Adipose tissue (tissue), 3 donors: ENCODE measurements around the gene GLB1L2. TPM values are rescaled to one million over a fixed set of nuclear protein-coding genes. Genes with fewer than 3 reads are reported as not detected.

ENCODE experiments used
- H3K27ac ChIP-seq: one replicate; pipeline ENCODE4 v1.5.1; 2013; ENCODE audit warnings: low read depth, low read length
- WGBS, 3 donors: extraction: QIAGEN DNeasy Blood & Tissue Kit; methylation state at CpG; one replicate each; pipeline ENCODE4 v1.1.7; 2013; 5-methylcytosine and 5-hydroxymethylcytosine counted together
- polyA plus RNA-seq, 3 donors: library from polyadenylated mRNA; stranded (reverse); fragments of 200-250 nt; gene quantifications; one replicate each; pipeline ENCODE4 v1.2.3, GENCODE V29; 2013
- donor health status: healthy with polysubstance abuse.
- donor health status: Bipolar disorder and iron deficiency.
- donor health status: healthy.

GLB1L2 gene
- polyA plus RNA-seq, 3 donors = 0.79 to 5.2 (median 1.3) TPM

DNA sequence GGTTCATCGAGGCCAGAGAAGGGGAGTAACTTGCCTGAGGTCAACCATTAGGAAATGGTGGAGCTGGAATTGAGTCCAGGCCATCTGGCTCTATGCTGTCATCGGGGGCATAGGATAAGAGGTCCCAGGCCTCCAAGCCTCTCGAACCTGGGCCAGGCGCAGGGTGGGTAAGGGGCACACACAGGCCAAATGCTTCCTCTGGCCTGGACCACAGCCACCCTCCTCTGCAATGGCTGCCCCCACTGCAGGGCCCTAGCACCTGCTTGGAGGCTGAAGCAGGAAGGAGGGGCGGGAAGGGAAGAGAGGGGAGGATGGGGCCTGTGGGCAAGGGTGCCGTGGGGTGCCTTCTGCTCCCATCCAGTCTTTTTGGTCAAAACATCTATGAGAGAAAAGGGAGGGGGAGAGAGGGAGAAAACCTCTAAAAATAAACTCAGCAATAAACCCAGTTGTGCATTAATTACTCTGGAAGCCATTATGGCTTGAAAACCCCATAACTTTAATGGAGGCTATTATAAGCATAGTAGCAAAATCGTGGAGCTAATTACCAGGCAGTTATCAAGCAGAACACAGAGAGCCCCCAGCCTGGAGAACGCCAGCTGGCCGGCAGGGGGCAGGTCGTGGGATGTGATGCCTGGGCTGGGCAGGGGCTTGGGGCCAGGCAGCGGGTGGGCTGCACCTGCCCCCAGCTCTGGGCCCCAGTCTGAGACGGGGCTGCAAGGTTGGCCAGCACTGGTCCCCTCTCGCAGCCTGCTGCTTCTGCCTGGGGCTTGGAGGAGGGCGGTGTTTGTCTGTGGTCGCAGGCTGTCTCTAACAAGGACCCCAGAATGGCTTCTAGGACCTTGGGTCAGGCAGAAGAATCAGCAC is 59.1 kb downstream of the GLB1L2 start:
- 74 to 79% (median 76%) methylated on average over 12 to 15 of the region's 15 CpGs for WGBS, 3 donors
- H3K27ac ChIP-seq = no peak overlapping the region

DNA sequence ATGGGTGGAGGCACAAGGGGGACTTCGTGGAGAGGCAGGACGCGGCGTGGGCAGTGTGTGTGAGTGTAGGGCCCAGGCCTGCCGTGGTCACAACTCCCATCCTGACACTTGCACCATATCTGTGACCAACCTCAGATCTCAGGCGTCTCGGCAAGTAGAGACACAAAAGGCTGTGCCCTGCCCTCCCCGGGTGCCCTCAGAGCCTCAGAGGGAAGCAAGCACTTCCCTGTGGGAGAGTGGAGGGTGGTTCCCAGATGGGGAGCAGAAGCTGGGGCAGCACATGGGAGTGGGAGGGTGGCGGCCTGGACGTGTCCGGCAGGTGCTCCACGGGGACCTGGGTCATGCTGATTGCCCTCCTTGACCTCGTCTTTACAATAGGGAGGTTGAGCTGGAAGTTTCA is 59.9 kb downstream of the GLB1L2 start:
- H3K27ac ChIP-seq = no peak overlapping the region
- WGBS, 3 donors = 71 to 91% (median 86%) methylated on average over 9 to 13 of the region's 13 CpGs

DNA sequence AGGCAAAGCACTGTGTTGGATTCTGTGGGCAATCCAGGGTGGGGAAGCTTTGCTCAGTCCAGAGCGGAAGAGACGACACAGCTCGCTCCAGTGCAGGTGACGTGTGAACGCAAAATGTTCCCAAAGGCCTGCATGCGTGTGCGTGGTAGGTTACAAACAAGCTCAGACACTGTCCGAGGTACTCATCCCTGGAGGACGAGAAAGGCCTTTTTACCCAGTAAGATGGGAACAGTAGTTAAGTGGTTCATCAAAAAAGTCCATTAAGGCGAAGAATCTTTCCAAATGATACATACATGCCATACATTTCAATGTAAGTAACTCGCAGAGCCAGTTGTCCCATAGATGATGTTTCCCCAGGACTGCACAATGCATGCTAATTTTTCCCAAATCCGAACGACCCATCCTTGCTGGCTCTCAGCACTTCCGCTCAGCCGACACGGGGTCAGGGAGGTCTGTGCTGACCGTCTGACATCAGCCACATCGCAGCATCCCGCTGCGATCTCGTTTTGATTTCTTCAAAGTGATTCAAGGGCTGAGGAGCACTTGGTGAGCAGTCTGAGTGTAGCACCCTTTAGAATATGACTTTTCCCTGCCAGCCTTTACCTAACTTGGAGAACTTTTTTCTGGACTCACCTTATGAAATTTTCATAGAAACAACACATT is 61.3 kb downstream of the GLB1L2 start:
- H3K27ac ChIP-seq = no peak overlapping the region
- 81 to 84% (median 81%) methylated on average over 21 of the region's 21 CpGs for WGBS, 3 donors

- 14 to 49% (median 37%) methylated on average over 14 of the region's 14 CpGs for WGBS, 3 donors
- no peak overlapping the region for H3K27ac ChIP-seq
These were observed 61.9 kb downstream of the GLB1L2 start for GRCh38 chr11:134393638-134394037.

- WGBS, 3 donors = 68 to 82% (median 82%) methylated on average over 10 of the region's 10 CpGs
These were observed 62.5 kb downstream of the GLB1L2 start for GRCh38 chr11:134394311-134394710.

DNA sequence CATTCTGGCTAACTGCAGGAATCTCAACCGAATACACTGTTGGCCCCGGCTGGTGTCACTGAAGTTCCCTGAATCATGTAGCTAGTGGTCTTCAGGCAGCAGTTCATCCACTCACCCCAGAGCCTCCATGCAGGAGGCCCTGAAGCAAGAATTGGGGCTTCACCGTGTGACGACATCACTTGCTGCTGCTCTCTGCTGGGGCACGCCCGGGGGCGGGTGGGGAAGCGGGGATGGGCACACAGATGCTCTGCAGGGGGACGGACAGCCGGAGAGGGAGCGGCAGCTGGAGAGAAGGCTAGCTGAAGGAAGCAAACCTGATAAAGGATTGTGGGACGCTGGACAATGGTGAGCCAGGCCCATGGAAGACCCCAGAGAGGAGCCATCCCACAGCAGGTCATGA is 63.2 kb downstream of the GLB1L2 start:
- WGBS, 3 donors = 65 to 86% (median 70%) methylated on average over 12 of the region's 12 CpGs
- no peak overlapping the region for H3K27ac ChIP-seq

More at GRCh38 chr11:134394311-134394710, 62.5 kb downstream of the GLB1L2 start:
- H3K27ac ChIP-seq = no peak overlapping the region

DNA sequence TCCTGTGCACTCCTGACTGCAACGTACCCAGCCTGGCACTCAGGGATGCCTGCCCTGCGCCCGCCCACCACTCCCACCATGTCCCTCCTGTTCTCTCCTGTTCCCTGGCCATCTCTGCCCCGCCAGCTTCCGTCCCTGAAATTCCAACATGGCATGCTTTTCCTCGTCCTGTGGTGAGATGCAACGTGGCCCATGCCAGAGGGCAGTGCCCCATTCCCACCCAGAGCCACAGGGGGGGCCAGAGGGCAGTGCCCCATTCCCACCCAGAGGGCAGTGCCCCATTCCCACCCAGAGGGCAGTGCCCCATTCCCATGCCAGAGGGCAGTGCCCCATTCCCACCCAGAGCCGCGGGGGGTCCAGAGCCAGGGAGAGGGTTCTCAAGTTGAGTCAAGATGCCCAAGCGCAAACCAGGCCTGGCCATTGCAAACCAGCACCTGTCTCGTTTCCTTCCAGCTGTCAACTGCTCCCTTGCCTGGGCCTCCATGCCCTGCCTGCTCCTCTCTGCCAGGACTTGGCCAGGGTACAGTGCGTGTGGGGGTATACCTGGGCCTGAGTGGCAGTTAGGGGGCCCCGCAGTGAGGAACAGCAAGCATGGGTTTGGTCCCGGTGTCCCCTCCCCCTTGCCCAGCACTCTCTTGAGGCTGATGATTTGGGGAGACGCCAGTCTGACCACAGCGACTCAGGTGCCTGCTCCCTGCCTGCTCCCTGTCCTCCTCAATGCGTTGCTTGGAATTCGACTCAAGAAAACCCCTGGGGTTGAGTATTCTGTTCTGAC is 65.7 kb downstream of the GLB1L2 start:
- WGBS, 3 donors = 78 to 85% (median 83%) methylated on average over 18 of the region's 18 CpGs

DNA sequence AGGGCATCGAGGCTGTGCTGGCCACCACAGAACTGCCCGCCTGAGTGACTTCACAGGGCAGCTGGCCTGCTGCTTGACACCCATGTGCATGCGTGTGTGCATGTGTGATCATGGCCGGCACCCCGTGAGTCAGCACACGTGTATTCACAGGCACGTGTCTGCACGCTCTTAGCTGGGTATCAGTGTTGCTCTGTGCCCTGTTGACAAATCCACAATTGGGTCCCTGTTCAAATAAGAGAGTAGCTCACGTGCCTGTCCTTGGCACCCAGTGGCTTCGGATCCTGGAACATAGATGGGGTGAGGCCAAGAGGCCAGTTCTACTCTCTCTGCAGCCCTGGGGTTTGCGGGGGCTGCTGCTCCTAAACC is 66.3 kb downstream of the GLB1L2 start:
- no peak overlapping the region for H3K27ac ChIP-seq
- 63 to 85% (median 74%) methylated on average over 11 of the region's 11 CpGs for WGBS, 3 donors

More for the DNA sequence above, 65.7 kb downstream of the GLB1L2 start:
- no peak overlapping the region for H3K27ac ChIP-seq

DNA sequence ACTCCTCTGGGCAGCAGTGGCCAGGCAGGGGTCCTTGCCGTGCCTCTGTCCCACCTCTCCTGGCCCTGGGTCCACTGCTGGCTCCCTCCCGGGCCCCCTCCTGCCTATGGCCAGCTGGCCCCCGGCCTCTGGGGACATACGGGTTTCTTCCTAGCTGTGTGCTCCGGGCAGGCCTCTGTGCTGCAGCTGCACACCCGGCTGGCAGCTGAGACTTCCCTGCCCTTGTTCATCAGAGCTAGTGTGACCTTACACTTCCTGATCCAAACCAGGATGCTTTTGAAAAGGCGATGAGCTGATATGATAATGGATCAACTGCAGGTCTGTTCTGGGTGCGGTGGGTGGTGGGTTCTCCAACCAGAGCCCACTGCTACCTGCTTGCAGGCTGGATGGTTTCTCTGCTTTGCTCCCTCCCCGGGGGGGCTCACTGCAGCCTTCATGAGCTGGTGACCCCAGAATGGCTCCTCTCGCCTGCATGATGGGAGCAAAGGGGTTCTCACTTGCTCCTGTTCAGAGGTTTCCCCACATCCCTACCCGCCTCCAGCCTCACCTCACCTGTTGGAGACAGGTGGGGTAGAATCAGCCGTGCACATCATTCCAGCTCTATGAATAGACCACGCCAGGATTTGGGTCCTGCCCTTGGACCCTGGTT is 67.0 kb downstream of the GLB1L2 start:
- WGBS, 3 donors = 55 to 68% (median 63%) methylated on average over 13 of the region's 13 CpGs
- H3K27ac ChIP-seq = no peak overlapping the region

GRCh38 chr11:134399293-134399654 is 67.5 kb downstream of the GLB1L2 start:
- H3K27ac ChIP-seq = no peak overlapping the region
- 72 to 88% (median 84%) methylated on average over 8 of the region's 8 CpGs for WGBS, 3 donors

- WGBS, 3 donors = 70 to 81% (median 79%) methylated on average over 7 of the region's 7 CpGs
- no peak overlapping the region for H3K27ac ChIP-seq
These were observed 68.2 kb downstream of the GLB1L2 start for GRCh38 chr11:134399996-134400395.

DNA sequence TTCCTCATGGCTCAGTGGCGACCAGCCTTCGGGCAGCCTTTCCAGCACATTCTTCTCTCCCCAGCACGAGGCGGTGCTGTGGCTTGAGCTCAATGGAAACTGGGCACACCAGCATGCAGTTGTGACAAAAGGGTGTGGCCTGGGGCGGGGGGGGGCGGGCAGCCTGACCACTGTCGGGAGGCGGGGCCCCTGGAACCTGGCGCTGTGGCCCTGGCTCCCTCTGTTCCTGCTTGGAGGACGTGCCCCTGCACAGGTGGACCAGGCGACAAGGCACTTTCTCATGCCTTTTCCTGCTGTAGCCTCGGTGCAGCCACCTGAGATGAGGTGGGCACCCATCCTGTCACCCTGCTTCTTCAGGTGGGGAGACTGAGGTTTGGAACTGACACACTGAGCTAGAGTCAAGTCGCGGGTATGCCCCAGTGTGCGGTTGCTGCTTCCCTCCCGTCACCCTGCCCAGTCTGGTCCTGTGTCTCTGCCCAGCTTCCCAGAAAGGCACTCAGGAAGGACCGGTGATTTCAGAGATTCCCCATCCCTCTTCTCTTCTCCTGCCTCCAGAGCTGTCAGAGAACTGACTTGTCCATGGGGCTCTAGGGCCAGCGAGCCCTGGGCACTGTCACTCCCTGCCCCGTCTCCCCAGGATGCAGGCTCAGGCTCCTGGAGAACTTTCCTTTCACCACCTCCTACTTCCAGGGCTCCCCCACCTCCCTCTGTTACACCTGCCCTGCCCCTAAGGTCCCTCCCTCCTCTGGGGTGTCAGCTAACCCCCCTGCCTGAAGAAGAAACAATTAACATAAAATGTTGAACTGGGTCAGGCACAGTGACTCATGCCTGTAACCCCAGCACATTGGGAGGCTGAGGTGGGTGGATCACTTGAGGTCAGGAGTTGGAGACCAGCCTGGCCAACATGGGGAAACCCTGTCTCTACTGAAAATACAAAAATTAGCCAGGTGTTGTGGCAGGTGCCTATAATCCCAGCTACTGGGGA is 70.3 kb downstream of the GLB1L2 start:
- H3K27ac ChIP-seq = no peak overlapping the region
- 52 to 77% (median 53%) methylated on average over 19 of the region's 19 CpGs for WGBS, 3 donors

- WGBS, 3 donors = 80 to 87% (median 86%) methylated on average over 12 of the region's 12 CpGs
- H3K27ac ChIP-seq = no peak overlapping the region
These were observed 71.1 kb downstream of the GLB1L2 start for GRCh38 chr11:134402910-134403309.

- WGBS, 3 donors = 82 to 90% (median 89%) methylated on average over 27 to 30 of the region's 30 CpGs
- H3K27ac ChIP-seq = no peak overlapping the region
These were observed 73.0 kb downstream of the GLB1L2 start for GRCh38 chr11:134404575-134405341.

GRCh38 chr11:134405436-134405835 is 73.6 kb downstream of the GLB1L2 start:
- 74 to 83% (median 76%) methylated on average over 8 of the region's 8 CpGs for WGBS, 3 donors

DNA sequence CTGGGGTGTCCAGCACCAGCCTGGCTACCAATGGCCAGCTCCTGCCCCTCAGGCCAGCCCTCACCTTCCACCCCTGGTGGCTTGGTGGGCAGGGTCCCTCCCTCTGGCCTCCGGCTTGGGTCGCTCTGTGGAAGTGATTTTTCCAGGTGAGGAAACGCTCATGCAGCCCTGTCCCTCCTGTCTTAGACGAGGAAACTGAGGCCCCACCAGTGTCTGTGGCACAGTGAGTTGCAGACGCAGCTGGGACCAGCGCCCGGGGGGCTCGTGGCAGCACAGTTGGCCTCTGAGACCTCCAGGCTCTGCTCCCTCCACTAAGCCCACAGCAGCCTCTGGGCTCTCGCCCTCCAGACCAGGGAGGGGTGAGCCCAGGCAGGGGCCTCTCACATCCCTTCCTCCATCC is 74.1 kb downstream of the GLB1L2 start:
- 62 to 81% (median 66%) methylated on average over 9 of the region's 9 CpGs for WGBS, 3 donors

More at GRCh38 chr11:134405436-134405835, 73.6 kb downstream of the GLB1L2 start:
- no peak overlapping the region for H3K27ac ChIP-seq

More for the DNA sequence above, 74.1 kb downstream of the GLB1L2 start:
- no peak overlapping the region for H3K27ac ChIP-seq
